GM18498 (cell line): Measurements from ENCODE around the gene PDXDC1.
"Not testable (repeated sequence)": the region's sequence is repeated elsewhere in the genome, so short reads cannot be mapped to it uniquely, and the experiment has no call there.

ENCODE experiments used
- ATAC-seq: cut with Tn5 transposase; IDR thresholded peaks from one replicate; pipeline ENCODE4 v1.9.1; 2021; ENCODE audit warnings: mild to moderate bottlenecking, moderate library complexity; ENCODE audit not compliant: unreplicated experiment

The PDXDC1 gene

DNA sequence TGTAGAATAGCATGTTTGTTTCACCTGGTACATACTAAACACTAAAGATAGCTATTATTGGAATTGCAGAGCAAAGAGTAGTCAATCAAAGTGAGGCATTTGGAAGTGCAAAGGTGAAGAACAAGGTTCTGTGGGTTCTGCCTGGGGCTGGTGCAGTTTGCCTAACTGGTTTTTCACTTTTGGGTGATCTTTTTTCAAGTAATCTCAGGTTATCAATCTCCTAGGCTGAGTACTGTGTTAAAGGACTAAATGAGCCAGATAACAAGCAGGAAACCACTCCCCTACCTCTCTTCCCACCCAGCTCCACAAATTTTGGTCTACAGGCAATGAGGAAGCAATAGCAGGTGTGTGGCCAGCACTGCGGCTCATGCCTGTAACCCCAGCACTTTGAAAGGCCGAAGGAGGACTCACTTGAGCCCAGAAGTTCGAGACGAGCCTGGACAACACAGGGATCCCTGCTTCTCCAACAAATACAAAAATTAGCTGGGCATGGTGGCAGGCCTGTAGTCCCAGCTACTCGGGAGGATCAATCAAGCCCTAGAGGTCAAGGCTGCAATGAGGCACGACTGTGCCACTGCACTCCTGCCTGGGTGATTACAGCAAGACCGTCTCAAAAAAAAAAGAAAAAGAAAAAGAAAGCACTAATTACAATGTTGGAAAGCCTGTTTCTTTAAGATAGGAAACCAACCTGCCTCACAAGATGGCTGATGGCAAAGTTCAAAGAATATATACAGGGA is 83.0 kb downstream of the PDXDC1 start:
- ATAC-seq, result no peak

DNA sequence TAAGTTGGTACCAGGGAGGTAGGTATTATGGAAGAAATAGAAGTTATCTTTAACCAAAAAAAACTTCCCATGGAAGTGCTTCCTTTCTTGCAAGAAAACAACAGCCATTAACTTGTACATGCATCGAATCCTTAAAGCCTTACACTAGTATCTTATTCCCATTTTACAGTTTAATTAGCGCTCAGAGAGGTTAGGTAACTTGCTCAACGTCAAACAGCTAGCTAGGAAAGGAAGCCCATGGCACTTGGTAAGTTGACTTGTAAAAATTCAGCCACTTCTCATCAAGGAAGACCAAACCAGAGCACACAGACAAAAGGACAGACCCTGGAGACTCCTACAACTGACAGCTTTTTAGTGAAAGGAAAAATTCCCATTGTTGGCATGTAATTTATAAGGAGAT is 84.5 kb downstream of the PDXDC1 start:
- ATAC-seq, result no peak

DNA sequence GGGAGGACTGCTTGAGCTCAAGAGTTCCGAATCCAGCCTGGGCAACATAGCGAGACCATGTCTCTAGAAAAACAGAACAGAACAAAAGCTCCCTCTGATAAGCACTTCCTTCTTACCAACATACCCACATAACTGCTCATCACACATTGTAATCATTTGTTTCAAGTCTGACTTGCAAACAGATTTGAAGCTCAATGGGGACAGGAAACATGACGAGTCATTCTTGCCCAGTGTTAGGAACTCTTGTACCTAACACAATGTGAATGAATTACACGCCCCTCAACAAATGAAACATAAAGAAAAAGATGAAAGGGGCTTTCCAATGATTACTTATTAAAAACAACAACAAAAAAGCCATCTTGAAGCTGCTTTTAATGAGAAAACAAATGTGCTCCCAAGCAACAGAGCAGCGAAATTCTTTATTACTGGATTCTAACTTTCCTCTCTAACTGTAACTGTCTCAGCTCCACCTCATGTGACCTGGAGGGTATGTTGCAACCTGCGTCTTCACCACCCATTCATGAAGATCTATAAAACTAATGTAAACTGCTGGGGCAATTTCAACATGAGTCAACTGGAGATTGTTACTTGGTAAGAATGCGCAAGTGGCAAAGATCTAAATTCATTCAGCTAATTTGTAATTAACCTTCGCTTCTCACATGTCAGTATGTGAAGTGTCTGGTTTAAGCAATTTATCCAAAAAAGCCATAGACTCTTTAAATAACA is 87.4 kb downstream of the PDXDC1 start:
- not testable (repeated sequence) for ATAC-seq

DNA sequence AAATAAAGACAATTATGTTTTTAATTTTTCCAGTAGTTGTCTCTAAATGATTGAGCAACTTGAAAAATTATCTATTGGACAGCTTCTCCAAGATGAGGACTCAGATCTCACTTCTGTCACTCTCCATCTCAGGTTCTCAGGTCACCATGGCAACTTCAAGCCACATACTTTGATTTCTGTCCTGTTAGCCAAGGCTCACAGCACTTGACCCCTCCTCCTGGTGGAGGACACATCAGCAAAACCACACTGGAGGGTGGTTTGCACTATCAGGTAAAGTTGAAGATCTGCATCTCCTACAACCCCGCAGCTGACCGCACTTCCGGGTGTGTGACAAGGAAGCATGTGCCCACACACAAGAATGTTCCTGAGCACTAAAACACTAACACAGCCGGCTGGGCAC is 91.1 kb downstream of the PDXDC1 start:
- ATAC-seq, result not testable (repeated sequence)

DNA sequence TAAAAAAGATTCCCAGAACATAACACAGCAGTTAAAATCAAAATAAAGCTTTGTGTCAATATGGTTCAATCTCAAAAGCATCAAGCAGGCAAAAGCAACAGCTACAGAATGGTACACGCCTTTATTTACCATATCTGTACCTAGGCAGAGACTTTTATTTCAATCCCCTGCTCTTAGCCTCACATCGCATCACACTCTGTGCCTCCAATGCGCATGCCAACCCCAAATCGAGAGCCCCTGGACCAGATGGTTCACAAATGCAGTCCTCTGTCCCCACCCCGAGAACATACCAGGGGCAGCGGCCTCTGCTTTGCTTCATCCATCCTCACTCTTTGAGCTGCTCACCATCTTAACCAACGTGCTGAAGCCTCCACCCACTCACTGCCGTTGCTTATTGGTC is 91.9 kb downstream of the PDXDC1 start:
- ATAC-seq, result not testable (repeated sequence)

DNA sequence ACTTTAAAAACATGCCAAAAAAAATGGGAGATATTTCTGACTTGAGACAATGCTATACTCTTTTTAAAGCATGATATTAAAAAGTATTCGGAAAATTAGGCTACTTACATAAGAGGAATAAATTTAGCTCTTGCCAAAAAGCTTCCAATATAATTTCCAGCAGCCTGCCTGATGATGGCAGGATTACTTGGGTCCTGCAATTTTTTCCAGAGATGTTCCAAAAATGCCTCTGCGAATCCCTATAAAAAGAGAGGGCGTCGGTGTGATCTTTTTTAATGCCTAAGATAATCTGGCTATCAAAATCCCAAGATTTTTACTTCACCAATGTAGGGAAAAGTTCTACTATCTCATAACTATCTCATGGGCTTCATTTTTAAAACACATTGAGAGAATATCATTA is 96.2 kb downstream of the PDXDC1 start:
- not testable (repeated sequence) for ATAC-seq

DNA sequence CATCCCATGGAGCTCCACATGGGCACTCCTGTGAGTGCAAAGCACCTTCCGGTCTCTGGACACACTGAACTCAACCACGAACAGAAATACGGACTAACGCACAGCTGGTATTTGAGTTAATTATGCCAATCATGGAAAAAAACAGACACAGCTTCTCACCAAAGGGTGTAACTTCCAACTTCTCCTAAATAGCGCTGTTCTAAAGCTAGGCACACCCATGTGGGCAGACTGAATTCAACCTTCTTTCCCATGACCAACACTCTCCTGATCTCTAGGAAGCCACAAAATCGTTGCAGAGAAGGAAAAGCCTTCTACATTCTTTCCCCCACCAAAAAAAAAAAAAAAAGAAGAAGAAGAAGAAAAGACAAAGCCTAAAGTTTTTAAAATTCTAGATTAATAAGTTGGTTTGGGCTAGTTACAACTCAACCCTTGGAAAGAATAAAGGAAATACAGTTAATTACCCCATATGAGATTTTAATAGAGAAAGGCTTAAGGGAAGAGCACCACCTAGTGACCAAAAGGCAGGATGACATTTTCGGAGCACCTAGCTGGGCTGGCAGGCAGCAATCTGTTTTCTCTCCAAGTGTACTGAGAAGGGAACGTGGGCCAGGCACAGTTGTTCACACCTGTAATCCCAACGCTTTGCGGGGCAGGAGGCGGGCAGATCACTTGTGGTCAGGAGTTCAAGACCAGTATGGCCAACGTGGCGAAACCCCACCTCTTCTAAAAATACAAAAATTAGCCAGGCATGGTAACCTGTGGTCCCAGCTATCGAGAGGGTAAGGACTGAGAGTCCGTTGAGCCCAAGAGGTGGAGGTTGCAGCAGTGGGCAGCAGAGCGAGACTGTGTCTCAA is 97.3 kb downstream of the PDXDC1 start:
- not testable (repeated sequence) for ATAC-seq

DNA sequence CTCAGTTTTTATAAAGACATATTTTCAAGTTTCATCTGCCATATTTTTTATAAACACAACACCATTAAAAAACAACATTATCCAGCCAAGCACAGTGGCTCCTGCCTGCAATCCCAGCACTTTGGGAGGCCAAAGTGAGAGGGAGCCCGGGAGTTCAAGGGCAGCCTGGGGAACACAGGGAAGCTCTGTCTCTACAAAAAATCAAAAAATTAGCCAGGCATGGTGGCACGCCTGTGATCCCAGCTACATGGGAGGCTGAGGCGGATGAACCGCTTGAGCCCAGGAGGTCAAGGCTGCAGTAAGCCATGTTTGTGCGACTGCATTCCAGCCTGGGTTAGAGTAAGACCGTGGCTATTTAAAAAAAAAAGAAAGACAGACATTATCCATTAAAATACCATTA is 98.3 kb downstream of the PDXDC1 start:
- ATAC-seq, result no peak

DNA sequence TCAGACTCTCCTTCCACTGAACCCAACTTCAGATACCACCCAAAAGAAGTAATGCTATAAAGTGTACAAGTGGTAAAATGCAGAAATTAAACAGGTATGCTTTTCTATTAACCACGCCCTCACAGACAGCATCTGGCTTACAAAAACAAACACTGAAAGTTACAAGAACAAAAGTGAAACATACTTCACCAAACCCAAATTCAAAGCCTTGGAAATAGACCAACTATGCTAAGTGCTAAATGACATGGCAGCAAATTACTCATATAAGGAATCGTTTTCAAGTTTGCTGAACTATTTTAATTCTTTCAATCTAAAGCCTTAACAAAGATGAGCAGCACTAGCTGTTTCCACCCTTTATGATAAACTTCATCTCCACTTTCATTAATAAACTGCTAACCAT is 101.3 kb downstream of the PDXDC1 start:
- not testable (repeated sequence) for ATAC-seq

DNA sequence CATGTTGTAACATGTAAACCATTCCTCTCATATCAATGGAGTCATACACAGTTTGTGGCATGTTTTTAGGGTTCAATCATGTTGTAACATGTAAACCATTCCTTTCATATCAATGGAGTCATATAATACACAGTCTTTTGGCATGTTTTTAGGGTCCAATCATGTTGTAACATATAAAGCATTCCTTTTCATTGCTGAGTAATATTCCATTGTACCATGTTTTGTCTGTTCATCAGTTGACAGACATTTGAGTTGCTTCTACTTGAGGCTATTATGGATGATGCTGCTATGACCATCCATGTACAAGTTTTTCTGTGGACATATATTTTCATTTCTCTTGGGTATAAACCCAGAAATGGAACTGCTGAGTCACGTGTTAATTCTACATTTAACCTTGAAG is 106.1 kb downstream of the PDXDC1 start:
- not testable (repeated sequence) for ATAC-seq

DNA sequence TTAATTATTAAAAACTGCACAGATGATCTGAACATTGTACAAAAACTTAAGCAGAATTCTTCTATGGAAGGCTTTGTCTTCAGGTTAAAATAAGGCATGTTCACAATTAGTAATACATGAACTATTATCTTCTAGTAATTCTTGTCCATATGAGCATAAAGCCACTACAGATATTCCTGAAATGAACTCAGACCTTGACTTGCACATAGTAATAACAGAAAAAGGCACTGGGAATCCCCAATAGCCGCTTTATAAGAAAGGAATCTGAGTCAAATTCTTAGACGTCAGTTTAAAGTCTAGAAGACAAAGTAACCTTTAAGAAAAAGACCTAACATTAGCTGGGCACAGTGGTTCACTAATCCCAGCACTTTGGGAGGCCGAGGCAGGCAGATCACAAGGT is 108.0 kb downstream of the PDXDC1 start:
- not testable (repeated sequence) for ATAC-seq

DNA sequence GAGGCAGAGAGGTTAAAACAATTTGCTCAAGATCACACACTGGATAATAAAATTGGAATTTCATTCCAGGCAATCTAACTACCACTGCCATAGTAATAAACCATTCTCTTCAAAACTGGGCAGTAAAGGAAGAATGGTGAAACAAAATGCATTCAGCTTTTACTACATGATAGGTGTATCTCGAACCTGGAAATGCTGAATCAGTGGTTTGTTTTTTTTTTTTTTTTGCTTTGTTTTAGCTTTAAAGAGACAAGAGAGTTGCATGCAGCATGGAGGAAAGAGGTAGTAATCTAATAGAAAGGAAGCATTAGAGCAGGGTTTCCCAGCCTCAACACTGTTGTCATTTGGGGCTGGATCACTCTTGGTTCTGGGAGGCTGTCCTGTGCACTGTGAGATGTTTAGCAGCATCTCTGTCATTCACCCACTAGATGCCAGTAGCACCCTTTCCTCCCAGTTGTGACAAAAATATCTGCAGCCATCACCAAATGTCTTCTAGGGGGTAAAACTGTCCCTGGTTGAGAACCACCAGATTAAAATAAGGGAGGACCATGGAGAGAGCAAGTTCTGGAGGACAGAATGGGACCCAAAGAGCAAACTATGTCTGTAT is 115.9 kb downstream of the PDXDC1 start:
- not testable (repeated sequence) for ATAC-seq

DNA sequence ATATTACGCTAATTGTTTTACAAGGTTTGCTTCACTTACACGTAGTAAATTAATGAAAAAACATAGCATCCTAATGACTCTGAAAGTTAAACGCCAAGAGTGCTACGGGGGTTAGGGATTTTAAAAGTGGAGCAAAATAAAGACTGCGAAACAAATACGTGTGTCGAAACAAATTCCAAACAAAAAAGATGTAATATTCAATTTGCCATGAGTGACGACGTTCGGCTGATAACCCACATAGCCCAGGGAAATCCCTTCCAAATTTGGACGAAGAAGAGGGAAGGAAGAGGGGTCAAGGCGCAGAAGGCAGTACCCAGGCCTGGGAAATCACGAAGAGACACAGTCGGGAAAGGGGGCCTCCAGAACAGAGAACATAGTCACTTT is 118.7 kb downstream of the PDXDC1 start:
- ATAC-seq, result not testable (repeated sequence)

DNA sequence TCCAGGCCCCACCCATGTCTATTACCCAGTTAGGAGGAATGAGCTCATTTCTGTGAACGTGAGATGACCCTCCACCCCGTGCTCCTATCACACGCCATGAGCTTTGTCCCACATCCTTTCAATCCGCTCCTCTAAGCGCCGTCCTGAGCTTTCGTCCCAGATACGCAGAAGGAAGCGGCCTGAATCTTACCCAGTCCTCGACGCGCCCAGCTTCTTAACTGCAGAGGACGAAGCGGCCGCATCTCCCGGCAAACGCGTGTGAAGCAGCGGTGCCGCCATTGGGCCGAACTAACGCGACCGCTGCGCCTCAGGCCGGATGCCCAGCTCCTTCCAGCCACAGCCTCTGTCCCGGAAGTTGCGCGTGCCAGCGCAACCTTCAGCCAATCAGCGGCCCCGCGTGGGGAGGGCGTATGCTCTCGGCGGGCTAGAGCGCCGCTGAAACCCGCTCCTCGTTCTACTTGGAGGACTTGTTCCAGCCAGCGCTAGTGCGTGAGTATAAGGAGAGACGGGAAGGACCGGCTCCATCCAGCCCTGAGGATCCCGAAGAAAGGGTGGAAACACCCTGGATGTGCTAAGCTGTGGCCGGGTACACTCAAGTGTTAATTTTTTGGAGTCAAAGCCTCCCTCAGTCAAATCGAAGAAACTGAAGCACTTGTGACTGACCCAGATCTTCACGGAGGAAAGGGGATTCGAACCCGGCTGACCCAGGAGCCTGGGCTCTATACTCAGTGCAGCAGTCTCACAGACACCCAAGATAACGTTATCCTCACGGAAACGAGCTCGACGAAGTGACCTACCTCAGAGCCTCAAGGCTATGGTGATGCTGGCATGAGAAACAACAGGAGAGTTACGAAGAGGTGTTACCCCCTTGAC is 119.4 kb downstream of the PDXDC1 start, which contains the start of gene RRN3:
RRN3 (minus strand) TSS at position 318 of the 873 bp plus-strand sequence; CDS start at position 279, 39 bp downstream.
- peak; percentile 98 for ATAC-seq

DNA sequence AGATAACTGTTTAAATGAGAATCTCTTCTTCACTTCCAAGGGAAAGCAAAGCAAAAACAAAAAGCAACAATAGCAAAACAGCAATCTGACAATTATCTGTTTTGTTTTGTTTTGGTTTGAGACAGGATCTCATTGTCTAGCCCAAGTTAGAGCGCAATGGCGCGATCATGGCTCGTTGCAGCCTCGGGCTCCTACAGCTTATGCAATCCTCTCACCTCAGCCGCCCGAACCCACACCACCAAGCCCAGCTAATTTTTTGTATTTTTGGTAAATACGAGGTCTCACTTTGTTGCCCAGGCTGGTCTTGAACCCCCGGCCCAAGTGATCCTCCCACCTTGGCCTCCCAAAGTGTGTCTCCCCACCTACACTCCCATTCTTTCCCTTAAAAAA is 121.8 kb downstream of the PDXDC1 start:
- not testable (repeated sequence) for ATAC-seq

DNA sequence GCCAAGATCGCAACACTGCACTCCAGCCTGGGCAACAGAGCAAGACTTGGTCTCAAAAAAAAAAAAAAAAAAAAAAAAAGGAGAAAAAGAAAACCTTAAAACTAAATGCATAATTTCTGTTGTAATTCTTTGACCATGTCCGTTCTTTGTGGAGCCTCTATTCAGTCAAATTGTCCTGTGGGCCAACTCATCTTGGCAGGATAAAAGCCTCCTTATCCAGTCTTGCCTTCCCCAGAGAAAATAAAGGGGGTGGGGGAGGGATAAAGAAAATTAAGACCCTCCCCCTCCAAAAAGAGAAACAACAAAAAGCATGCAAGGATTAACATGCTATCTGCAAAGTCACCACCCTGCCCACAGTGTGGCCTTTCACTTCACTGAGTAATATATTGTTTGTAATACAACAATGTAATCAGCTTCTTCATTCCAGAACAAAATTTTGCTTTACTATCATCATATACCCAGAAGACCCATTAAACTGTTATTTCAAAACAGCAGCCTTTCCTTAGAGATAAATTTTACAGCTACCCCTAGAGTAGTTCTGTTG is 124.6 kb downstream of the PDXDC1 start:
- ATAC-seq, result not testable (repeated sequence)

DNA sequence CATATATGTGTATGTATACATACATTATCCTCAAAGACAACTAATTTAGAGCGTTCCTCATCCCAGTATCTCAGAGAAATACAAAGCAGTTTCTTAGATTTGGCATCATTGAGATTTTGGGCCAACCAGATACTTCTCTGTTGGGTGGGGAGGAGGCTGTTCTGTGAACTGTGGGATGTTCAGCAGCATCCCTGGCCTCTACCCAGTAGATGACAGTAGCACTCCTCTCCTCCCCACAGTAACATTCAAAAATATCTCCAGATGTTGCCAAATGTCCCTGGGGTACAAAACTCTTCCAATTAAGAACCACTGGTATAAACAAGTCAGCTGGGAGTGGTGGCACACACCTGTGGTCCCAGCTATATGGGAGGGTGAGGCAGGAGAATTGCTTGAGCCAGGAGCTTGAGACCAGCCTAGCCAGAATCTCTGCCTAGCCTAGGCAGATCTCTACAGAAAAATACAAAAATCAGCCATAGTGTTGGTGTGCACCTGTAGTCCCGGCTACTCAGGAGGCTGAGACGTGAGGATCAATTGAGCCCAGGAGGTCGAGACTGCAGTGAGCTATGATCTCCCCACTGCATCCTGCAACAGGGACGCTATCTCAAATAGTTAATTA is 125.7 kb downstream of the PDXDC1 start:
- not testable (repeated sequence) for ATAC-seq

DNA sequence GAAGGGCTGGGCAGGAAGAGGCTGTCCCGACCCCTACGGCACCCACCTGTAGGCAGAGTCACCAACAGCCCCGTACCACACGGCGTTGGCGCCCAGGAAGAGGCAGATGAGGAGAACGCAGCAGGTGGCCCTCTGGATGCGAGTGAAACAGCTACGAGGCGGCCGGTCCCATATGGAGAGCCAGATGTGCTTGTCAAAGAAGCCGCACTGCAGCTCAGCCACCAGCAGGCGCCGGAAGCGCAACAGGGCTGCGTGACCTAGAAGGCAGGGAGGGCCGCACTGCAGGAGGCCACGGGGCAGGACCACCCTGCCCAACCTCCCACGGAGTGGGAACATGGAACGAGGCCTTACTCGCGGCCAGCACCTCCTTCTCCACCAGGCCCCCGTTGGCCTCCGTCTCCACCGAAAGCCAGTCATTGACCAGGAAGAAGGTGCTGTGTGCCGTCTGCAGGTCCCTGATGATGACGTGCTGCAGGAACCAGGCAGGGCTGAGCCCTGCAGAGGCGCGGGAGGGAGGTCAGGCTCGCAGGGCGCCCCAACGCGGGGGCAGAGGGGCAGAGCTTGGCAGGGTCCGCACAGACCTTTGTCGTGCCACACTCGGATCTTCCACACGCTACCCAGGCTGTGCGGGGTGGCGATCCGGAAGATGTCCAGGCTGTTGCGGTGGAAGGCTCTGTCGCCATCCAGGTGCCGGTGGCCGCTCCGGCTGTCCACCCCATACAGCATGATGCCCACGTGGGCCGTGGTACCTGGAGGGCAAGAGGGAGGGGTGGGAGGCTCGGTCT is 153.0 kb downstream of the PDXDC1 start:
- not testable (repeated sequence) for ATAC-seq
